ENCODE measurements around the gene AXL. TPM values are rescaled to one million over a fixed set of nuclear protein-coding genes. Genes with fewer than 3 reads are reported as not detected.

AXL gene
- total and polyA plus RNA-seq, 9 of the 15 experiments (the other 6 are each of a cell fraction or from before 2014, with no cell fraction given) = 0.80 to 6.6 (median 1.6) TPM

GRCh38 chr19:41265395-41266153 lies 46.6 kb downstream of the AXL start (continued):
- TF ChIP-seq ZBTB11 (CRISPR knock-in tag; IDR thresholded peaks at IDR 0.05) (peak in 1 of 3 experiments; percentile 71; a peak in 2 of 6 replicates), ZNF785 (CRISPR knock-in tag; IDR thresholded peaks at IDR 0.05) (no peak), ARID4B (CRISPR knock-in tag; IDR thresholded peaks at IDR 0.05) (0 out of 2 replicates have a peak, but pooled peaks have one; percentile 44), ZNF197 (CRISPR knock-in tag; IDR thresholded peaks at IDR 0.05; ENCODE audit: low read depth) (no peak), ZFX (CRISPR knock-in tag; IDR thresholded peaks at IDR 0.05) (0 out of 2 replicates have a peak, but pooled peaks have one; percentile 14), COPS2 (conservative IDR thresholded peaks at IDR 0.05) (no peak), TEAD1 (CRISPR knock-in tag; IDR thresholded peaks at IDR 0.05) (peak in 1 of 2 experiments; percentile 46; a peak in 1 of 4 replicates), ZNF398 (CRISPR knock-in tag; IDR thresholded peaks at IDR 0.05) (no peak), TAL1 (IDR thresholded peaks at IDR 0.05) (no peak), ZNF124 (CRISPR knock-in tag; IDR thresholded peaks at IDR 0.05) (no peak), PPARD (CRISPR knock-in tag; IDR thresholded peaks at IDR 0.05) (no peak)
